Measurements from ENCODE around the gene ANKRD18A.

The ANKRD18A gene

DNA sequence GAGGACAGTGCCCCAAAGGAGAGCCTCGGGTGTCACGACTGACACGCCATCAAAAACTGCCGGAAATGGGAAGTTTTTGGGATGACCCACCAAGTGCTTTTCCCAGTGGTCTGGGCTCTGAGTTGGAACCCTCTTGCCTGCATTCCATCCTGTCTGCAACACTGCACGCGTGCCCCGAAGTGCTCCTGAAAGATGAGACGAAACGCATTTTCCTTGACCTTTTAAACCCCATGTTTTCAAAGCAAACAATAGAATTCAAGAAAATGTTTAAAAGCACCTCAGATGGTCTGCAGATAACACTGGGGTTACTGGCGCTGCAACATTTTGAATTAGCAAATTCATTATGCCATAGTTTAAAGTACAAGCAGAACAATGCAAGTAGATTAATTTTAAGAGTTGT lies 92.9 kb downstream of the ANKRD18A start:
- no peak for DNase-seq

DNA sequence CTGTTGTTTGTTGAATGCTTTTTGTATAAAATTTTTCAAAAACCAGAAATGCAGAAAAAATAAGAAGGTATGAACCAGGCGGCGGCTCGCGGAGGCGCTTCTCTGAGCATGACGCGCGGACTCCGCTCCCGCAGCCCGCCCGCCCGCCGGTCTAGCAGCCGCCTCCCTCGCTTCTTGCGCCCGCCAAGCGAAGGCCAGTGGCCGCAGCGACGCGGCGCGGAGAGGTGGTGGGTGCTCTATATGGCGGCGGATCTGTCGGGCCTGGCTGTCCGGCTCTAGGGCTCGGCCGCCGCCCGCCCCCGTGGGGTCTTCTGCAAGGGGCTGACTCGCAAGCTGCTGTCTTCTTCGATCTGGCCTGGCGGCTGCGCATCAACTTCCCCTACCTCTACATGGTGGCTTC lies 93.8 kb downstream of the ANKRD18A start:
- no peak for DNase-seq

DNA sequence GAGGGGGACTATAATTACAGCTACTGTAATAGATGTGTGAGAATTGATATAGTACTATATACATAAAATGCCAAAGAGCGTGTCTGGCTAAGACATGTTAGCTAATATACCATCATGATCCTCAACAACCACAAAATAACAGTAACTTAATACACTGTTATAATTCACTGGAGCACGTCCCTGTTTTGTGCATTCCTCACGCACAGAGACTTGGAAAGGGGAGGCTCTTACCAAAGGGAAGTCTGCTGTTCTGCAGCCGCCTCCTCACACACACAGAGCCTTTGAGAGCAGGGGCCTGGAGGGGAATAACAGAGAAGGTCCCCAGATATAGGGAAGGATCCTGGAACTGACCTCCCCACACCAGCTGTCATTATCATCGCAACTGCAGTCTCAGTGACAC lies 97.3 kb downstream of the ANKRD18A start:
- no peak for DNase-seq

DNA sequence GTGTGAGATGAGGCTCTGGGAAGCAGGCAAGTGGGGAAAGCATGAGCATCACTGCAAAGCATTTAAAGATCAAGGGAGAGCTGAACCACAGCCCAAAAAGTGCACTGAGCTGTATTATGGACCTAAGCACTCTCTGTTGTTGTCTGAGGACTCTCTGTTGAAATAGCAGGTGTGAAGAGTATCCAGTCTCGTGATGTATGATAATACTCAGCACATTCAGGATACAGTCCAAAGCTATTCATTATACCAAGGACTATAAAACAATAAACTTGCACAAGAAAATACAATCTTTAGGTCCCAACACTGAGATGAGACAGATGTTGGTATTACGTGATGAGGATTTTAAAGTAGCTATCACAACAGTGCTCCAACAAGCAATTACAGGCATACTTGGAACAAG lies 98.6 kb downstream of the ANKRD18A start:
- DNase-seq, result no peak

All from suppressor macrophage treated with lipopolysaccharide for 1 hour (primary cell).